ENCODE data around the gene FOXI2.

GRCh38 chr10:127757033-127757432 lies 20.0 kb downstream of the FOXI2 start:
- TF ChIP-seq CTCF (conservative IDR thresholded peaks at IDR 0.05; ENCODE audit: low read length): peak; percentile 36
- no peak for TF ChIP-seq EZH2phosphoT487 (IDR thresholded peaks at IDR 0.05; ENCODE audit: borderline replicate concordance)

Data from Loucy (cell line).